Neutrophil (primary cell): ENCODE measurements around the gene MISP.

Experiments used
- H3K27ac ChIP-seq: fragments of 200-600 bp; sonication (generic); 2 replicates; pipeline ENCODE4 v1.5.1; 2016; ENCODE audit warnings: mild to moderate bottlenecking, moderate library complexity
- H3K27me3 ChIP-seq: fragments of 200-600 bp; sonication (generic); 2 replicates; pipeline ENCODE4 v1.6.0; 2016; ENCODE audit warnings: mild to moderate bottlenecking
- H3K36me3 ChIP-seq: fragments of 200-600 bp; sonication (generic); 2 replicates; pipeline ENCODE4 v1.5.1; 2017
- H3K4me1 ChIP-seq, 2 experiments: fragments of 200-600 bp in 1 of 2; sonication (generic) in 1 of 2; 1 replicate in 1 of 2; 2 replicates in 1 of 2; pipeline versions ENCODE4 v1.5.1 to v1.6.1; 2013 to 2016; ENCODE audit warnings: low read depth in 1 of 2, low read length in 1 of 2, mild to moderate bottlenecking in 1 of 2, moderate library complexity in 1 of 2; ENCODE audit not compliant: control insufficient read depth in 1 of 2, insufficient read depth in 1 of 2
- H3K4me3 ChIP-seq, 2 experiments: fragments of 200-600 bp in 1 of 2; sonication (generic) in 1 of 2; 1 replicate in 1 of 2; 2 replicates in 1 of 2; pipeline ENCODE4 v1.5.1; 2013 to 2016; ENCODE audit warnings: low read depth in 1 of 2, low read length in 1 of 2, mild to moderate bottlenecking in 1 of 2, moderate library complexity in 1 of 2
- H3K9me3 ChIP-seq: fragments of 200-600 bp; sonication (generic); 2 replicates; pipeline ENCODE4 v1.5.1; 2016
- TF ChIP-seq, protein P1 (sequence below): fragments of 200-600 bp; sonication (generic); IDR thresholded peaks from 2 replicates; pipeline ENCODE4 v1.5.1; 2016; ENCODE audit warnings: antibody characterized with exemption

Gene MISP

DNA sequence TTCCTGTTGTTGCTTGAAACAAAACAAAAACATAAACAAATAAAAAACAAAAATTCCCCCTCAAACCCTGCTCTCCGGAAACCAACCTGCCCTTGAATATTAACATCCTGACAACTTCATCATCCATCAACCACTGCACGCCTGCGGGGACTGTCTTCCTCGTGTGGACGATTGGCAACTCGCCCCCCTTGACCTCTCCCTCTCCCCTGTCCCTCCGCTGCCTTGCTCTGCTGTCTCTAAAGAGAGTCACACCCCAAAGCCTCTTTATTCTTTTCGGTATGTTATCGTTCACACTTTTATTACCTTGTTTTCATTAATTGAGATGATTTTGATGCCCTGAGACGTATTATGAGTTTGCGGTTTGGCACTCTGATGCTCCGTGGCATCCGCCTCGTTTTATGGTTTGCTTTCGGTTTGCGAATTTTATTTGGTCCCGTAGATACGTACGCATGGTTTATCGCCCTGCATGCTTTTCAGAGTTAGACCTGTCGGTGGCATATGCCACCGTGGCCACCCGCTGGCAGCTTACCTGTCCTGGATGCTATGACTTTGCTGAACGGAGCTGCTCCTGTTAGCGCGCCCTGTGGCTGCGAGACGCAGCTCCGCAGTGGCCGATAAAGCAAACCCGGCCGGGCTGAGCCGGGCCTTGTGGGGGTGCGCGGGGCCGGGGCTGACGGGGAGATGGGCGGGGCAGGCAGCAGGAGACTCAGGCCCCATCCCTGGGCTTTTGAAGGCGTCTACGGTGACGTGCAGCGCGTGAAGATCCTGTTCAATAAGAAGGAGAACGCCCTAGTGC lies 56.9 kb downstream of the MISP start:
- Histone ChIP-seq H3K4me3 (no peak overlapping the region), H3K27ac (peak overlapping the region; percentile 25), H3K27me3 (no peaks in the 10 kb centered on the region), H3K9me3 (no peaks in the 10 kb centered on the region), H3K4me1 (no peaks in the 10 kb centered on the region), H3K36me3 (peaks cover 91% of the 10 kb centered on the region)
- TF ChIP-seq, protein P1, sequence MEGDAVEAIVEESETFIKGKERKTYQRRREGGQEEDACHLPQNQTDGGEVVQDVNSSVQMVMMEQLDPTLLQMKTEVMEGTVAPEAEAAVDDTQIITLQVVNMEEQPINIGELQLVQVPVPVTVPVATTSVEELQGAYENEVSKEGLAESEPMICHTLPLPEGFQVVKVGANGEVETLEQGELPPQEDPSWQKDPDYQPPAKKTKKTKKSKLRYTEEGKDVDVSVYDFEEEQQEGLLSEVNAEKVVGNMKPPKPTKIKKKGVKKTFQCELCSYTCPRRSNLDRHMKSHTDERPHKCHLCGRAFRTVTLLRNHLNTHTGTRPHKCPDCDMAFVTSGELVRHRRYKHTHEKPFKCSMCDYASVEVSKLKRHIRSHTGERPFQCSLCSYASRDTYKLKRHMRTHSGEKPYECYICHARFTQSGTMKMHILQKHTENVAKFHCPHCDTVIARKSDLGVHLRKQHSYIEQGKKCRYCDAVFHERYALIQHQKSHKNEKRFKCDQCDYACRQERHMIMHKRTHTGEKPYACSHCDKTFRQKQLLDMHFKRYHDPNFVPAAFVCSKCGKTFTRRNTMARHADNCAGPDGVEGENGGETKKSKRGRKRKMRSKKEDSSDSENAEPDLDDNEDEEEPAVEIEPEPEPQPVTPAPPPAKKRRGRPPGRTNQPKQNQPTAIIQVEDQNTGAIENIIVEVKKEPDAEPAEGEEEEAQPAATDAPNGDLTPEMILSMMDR: no peak

DNA sequence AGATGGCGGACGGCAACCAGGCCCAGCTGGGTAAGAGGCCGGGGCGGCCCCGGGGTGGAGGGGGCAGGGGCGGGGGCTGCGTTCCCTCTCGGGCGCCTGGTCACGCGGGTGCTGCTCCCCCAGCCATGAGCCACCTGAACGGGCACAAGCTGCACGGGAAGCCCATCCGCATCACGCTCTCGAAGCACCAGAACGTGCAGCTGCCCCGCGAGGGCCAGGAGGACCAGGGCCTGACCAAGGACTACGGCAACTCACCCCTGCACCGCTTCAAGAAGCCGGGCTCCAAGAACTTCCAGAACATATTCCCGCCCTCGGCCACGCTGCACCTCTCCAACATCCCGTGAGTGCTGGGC lies 57.5 kb downstream of the MISP start:
- TF ChIP-seq, protein P1: no peak

DNA sequence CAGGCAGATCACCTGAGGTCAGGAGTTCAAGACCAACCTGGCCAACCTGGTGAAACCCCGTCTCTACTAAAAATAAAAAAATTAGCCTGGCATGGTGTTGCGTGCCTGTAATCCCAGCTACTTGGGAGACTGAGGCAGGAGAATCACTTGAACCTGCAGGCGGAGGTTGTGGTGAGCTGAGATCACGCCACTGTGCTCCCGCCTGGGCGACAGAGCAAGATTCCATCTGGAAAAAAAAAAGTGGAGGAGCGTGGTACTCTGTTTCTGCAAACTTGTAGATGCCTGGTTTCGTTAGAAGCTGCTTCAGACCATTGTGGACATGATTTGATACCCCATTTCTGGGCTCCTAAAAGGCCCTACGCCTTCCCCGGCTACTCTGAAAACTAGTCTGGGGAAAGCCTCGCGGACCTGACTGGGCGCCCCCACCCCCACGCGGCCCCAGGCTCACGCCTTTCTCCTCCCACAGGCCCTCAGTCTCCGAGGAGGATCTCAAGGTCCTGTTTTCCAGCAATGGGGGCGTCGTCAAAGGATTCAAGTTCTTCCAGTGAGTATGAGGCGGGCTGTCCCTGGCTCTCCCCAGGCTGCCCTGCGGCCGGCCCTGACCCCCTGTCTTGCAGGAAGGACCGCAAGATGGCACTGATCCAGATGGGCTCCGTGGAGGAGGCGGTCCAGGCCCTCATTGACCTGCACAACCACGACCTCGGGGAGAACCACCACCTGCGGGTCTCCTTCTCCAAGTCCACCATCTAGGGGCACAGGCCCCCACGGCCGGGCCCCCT lies 59.4 kb downstream of the MISP start:
- Histone ChIP-seq H3K4me1 (no peaks in the 10 kb centered on the region), H3K4me3 (no peak overlapping the region), H3K27ac (no peak overlapping the region), H3K36me3 (peaks cover 80% of the 10 kb centered on the region), H3K27me3 (no peaks in the 10 kb centered on the region), H3K9me3 (no peaks in the 10 kb centered on the region)
- TF ChIP-seq, protein P1: no peak

More for the DNA sequence above, 57.5 kb downstream of the MISP start:
- Histone ChIP-seq H3K9me3 (no peaks in the 10 kb centered on the region), H3K4me1 (no peaks in the 10 kb centered on the region), H3K27me3 (no peaks in the 10 kb centered on the region), H3K36me3 (peaks cover 95% of the 10 kb centered on the region), H3K4me3 (no peak overlapping the region), H3K27ac (no peak overlapping the region)

DNA sequence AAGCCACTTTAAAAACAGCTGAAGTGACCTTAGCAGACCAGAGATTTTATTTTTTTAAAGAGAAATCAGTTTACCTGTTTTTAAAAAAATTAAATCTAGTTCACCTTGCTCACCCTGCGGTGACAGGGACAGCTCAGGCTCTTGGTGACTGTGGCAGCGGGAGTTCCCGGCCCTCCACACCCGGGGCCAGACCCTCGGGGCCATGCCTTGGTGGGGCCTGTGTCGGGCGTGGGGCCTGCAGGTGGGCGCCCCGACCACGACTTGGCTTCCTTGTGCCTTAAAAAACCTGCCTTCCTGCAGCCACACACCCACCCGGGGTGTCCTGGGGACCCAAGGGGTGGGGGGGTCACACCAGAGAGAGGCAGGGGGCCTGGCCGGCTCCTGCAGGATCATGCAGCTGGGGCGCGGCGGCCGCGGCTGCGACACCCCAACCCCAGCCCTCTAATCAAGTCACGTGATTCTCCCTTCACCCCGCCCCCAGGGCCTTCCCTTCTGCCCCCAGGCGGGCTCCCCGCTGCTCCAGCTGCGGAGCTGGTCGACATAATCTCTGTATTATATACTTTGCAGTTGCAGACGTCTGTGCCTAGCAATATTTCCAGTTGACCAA lies 60.1 kb downstream of the MISP start:
- peaks cover 73% of the 10 kb centered on the region for H3K36me3 ChIP-seq
- H3K4me1 ChIP-seq: no peaks in the 10 kb centered on the region
- no peaks in the 10 kb centered on the region for H3K9me3 ChIP-seq
- no peaks in the 10 kb centered on the region for H3K27me3 ChIP-seq
- no peak overlapping the region for H3K4me3 ChIP-seq
- TF ChIP-seq, protein P1: no peak
- H3K27ac ChIP-seq: no peak overlapping the region

DNA sequence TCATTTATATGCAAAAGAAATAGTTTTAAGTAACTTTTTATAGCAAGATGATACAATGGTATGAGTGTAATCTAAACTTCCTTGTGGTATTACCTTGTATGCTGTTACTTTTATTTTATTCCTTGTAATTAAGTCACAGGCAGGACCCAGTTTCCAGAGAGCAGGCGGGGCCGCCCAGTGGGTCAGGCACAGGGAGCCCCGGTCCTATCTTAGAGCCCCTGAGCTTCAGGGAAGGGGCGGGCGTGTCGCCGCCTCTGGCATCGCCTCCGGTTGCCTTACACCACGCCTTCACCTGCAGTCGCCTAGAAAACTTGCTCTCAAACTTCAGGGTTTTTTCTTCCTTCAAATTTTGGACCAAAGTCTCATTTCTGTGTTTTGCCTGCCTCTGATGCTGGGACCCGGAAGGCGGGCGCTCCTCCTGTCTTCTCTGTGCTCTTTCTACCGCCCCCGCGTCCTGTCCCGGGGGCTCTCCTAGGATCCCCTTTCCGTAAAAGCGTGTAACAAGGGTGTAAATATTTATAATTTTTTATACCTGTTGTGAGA lies 60.7 kb downstream of the MISP start:
- TF ChIP-seq, protein P1: no peak
- no peaks in the 10 kb centered on the region for H3K9me3 ChIP-seq
- no peaks in the 10 kb centered on the region for H3K4me1 ChIP-seq
- no peak overlapping the region for H3K27ac ChIP-seq
- H3K27me3 ChIP-seq: no peaks in the 10 kb centered on the region
- peaks cover 67% of the 10 kb centered on the region for H3K36me3 ChIP-seq
- no peak overlapping the region for H3K4me3 ChIP-seq
